Stimulated activated CD4-positive, alpha-beta T cell treated with anti-CD3 and anti-CD28 coated beads, Interleukin-15, amount 100 ng/mL, for 24 hours (primary cell): ENCODE results near the gene PSMD1.
"Not testable (repeated sequence)": the region's sequence is repeated elsewhere in the genome, so short reads cannot be mapped to it uniquely, and the experiment has no call there.

Source experiments
- DNase-seq: peaks from one replicate; pipeline ENCODE4 v3.0.0-alpha.2; 2020

Gene PSMD1

DNA sequence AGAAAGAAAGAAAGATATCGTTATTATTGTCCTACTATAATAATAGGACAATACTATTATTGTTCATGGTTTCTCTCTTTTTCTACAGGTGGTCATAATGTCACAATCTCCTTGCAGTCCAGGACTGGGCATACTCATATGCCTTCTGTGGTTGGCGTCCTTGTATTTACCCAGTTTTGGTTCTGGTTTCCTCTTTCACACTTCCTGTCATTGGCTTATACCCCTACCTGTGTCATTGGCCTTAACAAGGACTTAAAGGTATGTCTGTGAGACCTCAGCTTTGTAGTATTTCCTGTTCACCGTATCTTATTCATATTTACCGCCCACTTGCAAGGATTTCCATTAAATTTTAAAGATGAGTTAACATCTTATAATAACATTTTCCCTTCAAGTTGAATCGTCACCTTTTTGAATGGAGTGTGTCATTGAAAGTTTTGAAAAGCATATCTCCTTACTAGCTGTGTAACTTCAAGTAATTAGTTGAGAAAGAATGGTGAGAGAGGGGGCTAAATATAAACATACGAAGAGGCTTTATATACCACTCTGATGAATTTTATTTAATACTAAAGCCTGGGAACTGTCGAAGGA is 104.7 kb downstream of the PSMD1 start:
- no peak for DNase-seq

DNA sequence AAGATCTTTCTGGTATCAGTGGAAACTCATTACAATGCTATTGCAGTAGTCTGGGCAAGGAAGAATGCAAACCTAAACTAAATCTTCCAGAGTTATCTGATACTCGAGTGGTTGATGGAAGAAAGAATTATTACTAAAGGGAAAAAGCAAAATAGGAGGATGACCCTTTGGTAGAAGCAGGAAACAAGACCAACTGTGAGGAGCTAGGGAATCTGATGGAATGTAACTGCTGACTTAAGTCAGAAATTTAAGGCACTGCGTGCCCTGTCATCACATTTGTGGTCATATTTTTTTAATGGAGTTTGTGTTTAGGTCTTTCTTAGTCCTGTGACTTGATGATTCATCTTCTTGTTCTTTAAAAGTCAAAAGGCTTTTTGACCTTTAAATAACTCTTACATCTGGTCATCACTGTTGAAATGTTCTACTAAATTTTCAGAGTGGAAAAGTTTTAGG is 105.2 kb downstream of the PSMD1 start:
- no peak for DNase-seq

GRCh38 chr2:231163011-231163410 is 106.3 kb downstream of the PSMD1 start:
- DNase-seq: no peak

DNA sequence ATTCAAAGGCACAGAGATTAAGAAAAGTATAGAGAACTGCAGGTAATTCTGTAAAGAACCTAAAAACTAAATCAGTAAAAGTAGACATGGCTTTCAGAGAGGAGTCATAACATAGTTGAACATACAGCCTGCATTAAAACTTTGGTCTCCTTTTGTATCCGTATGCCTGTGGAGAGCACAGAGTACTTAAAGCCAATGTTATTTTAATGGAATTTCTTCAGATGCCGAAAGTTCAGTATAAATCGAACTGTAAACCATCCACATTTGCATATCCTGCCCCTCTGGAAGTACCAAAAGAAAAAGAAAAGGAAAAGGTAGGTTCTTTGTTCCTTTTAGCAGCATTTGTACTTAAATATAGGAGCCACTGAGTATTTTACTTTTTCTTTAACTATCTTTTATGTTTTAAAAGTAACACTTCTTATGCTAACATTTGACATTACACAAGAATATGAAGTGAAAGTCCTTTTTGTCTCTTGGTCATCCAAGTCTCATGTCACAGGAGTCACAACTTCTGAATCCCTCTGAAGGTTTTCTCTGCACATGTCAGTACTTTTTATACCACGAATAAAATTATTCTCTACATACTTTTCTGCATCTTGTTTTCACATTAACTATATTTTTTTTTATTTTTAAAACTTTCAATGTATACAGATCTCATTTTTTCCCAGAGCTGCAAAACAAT is 106.9 kb downstream of the PSMD1 start:
- DNase-seq: no peak

DNA sequence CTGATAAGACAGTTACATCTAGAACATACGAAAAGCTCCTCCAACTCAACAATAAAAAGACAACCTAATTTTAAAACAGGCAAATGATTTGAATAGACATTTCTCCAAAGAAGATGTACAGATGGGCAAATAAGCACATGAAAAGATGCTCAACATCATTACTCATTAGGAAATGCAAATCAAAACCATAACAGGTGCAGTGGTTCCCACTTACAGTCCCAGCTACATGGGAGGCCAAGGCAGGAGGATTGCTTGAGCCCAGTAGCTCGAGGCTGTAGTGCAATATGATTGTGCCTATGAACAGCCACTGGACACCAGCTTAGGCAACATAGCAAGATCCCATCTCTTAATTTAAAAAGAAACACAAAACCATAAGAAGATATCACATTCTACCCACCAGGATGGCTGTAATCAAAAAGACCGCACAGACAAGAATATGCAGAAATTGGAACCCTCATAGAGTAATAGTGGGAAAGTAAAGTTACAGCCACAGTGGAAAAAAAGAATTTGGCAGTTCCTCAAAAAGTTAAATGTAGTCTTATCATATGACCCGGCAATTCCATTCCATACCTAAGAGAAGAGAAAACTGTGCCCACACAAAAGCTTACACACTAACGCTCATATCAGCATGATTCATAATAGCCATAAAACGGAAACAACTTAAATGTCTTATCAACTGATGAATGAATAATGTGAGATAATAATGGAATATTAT is 111.2 kb downstream of the PSMD1 start:
- DNase-seq: no peak

GRCh38 chr2:231168460-231169139 is 111.9 kb downstream of the PSMD1 start:
- no peak for DNase-seq

- DNase-seq: no peak
These were observed 112.8 kb downstream of the PSMD1 start for GRCh38 chr2:231169488-231169887.

DNA sequence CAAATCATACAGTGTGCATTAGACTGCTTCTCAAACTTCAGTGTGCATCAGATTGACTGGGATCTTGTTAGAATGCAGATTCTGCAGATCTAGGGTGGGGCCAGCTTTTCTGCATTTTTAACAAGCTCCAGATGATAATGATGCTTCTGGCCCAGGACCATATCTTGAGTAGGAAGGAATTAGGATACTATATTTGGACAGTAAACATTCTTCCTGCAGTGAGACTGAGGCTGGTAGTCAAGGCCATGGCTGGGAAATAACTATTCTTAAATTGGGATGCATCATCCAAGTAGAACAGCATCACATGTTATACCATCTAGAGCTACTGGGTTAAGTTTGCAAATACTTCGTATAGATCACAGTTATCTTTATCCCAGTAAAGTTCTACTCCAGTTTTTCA is 113.4 kb downstream of the PSMD1 start:
- no peak for DNase-seq

GRCh38 chr2:231172025-231172424 is 115.4 kb downstream of the PSMD1 start:
- no peak for DNase-seq

GRCh38 chr2:231174211-231174651 is 117.6 kb downstream of the PSMD1 start:
- DNase-seq: no peak

DNA sequence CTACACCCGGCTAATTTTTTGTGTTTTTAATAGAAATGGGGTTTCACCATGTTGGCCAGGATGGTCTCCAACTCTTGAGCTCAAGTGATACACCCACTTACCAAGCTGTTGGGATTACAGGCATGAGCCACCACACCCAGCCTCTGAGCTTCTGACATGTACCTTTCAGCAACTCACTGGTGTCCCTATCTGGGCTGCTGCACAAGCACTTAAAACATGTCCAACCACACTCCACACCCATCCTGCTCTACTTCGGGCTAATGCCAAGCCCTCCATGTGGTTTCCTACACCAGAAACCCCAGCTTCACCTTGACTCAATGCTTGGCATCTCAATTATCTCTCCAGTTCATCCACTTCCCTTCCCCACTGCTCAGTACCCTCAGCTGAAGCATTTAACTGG is 119.4 kb downstream of the PSMD1 start:
- DNase-seq: no peak

DNA sequence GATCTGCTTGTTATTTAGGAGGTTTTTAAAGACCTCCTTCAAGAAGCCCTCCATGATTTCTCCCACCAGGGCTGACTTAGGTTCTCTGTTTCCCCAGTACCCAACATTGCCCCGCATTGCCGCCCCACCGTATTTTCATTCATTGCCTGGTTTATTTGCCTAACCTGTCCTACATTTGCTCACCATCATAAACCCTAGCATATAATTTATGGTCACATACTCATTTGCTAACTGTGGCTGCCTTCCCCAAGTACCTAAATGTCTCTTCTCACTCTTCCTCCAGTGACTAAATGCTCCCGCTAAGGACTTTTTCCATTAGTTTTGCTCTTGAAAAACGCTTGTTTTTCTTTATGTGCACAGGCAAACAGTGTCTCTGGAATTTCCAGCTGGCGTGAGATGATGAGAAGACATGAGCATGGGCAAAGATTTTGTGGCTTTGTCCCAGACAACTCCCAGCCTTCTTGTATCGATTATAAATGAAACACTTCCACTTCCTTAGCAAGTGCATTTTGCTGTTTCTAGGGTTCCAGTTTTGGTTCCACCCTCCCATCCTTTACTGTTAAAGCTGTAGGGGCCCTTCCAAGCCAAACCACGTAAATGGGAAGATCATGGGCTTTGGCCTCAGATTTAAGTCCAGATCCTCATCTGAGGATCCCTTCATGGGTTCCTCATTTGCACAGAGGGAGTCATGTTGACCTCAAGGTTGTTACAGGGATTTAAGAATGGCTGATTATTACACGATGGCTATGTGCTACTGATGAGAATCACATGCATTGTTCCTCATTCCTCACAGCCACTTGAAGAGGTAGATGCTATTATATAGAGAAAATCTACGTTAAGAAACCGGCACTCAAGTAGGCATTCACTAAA is 120.7 kb downstream of the PSMD1 start:
- DNase-seq: no peak

DNA sequence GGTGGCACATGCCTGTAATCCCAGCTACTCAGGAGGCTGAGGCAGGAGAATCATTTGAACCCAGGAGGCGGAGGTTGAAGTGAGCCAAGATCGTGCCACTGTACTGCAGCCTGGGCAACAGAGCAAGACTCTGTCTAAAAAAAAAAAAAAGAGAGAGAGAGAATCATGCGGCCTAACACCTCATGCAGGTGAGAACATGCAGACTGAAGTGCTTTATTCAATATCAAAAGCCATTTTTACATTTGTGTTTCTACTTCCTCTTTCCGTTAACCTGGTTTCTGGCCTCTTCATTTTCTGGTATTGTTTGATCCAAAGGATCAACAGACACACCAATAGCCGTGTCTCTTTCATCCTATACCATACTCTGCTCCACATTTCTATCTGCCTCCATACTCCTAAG is 122.1 kb downstream of the PSMD1 start:
- not testable (repeated sequence) for DNase-seq

DNA sequence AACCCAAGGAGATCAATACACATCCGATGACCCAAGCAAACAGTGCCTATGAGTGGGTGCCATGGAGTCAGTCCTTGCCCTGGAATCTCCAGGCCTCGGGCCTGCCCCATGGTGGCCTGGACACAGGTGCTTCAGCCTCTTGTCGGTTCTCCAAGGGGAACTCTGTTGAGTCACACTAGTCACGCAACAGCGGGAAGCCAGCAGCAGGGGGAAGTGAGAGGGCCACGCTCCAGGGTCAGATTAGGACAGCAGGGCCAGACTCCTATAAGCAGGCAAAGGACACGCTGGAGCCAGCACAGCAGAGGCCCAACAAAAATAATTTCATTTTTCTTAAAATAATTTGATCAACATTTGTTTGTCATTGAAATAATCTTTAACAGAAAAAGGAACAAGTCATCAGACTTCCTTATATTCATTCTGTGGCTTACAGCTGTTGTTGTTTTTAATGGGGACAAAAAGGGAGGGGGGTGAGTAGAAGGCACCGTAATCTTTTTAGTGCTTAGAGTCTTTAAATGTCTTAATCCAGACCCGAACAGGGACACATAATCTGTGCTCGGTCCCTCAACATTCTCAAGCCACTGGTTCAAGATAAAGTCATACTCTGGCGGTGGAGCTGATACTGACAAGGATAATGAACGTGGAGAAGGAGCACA is 125.3 kb downstream of the PSMD1 start:
- no peak for DNase-seq

- DNase-seq: no peak
These were observed 125.8 kb downstream of the PSMD1 start for GRCh38 chr2:231182513-231182899.

GRCh38 chr2:231183851-231184250 is 127.2 kb downstream of the PSMD1 start:
- no peak for DNase-seq

DNA sequence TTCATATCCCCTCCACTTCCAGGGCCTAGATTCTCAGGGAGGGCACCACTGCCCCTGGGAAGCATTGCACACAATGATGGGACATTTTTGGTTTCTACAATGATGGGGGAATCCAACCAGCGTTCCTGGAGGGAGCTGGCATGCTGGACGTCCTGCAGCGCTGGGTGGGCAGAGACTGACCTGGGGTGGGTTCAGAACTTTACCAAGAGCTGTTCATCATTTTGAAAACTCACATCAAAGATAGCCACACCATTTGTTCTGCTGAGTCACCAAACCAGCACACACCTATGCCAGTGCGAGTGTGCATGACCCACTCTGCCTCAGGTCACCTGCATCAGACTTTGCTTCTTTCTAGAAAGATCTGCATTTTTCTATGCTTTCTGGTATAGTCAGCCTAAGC is 127.7 kb downstream of the PSMD1 start:
- DNase-seq: no peak

GRCh38 chr2:231185050-231185725 is 128.5 kb downstream of the PSMD1 start:
- no peak for DNase-seq

- no peak for DNase-seq
These were observed 129.2 kb downstream of the PSMD1 start for GRCh38 chr2:231185886-231186285.

- DNase-seq: no peak
These were observed 129.7 kb downstream of the PSMD1 start for GRCh38 chr2:231186325-231186724.

- DNase-seq: no peak
These were observed 131.3 kb downstream of the PSMD1 start for GRCh38 chr2:231187736-231188505.
